ENCODE measurements around the gene FOXD2.

The FOXD2 gene

GRCh38 chr1:47402591-47402990 is 35.3 kb upstream of the FOXD2 start:
- TF ChIP-seq FOXP2 (optimal IDR thresholded peaks at IDR 0.05; ENCODE audit: borderline replicate concordance, extremely low read depth, extremely low read length, insufficient read depth) (no peak), REST (IDR thresholded peaks at IDR 0.05; ENCODE audit: insufficient read depth in 1 of 2, low read depth in 2 of 2, low read length in 2 of 2) (no peak), TAF1 (IDR thresholded peaks at IDR 0.05; ENCODE audit: borderline replicate concordance, insufficient read depth, low read length) (no peak), POLR2AphosphoS5 (IDR thresholded peaks at IDR 0.05; ENCODE audit: low read depth, low read length) (no peak), SIN3A (IDR thresholded peaks at IDR 0.05; ENCODE audit: borderline replicate concordance, insufficient read depth, low read length) (no peak)

- no peak for TF ChIP-seq SIN3A (IDR thresholded peaks at IDR 0.05; ENCODE audit: borderline replicate concordance, insufficient read depth, low read length)
- TF ChIP-seq TAF1 (IDR thresholded peaks at IDR 0.05; ENCODE audit: borderline replicate concordance, insufficient read depth, low read length), result no peak
- TF ChIP-seq REST (IDR thresholded peaks at IDR 0.05; ENCODE audit: insufficient read depth in 1 of 2, low read depth in 2 of 2, low read length in 2 of 2), result no peak
- no peak for TF ChIP-seq FOXP2 (optimal IDR thresholded peaks at IDR 0.05; ENCODE audit: borderline replicate concordance, extremely low read depth, extremely low read length, insufficient read depth)
- TF ChIP-seq POLR2AphosphoS5 (IDR thresholded peaks at IDR 0.05; ENCODE audit: low read depth, low read length), result no peak
Measured at GRCh38 chr1:47403321-47403910, 34.4 kb upstream of the FOXD2 start.

- TF ChIP-seq POLR2AphosphoS5 (IDR thresholded peaks at IDR 0.05; ENCODE audit: low read depth, low read length), result no peak
- no peak for TF ChIP-seq TAF1 (IDR thresholded peaks at IDR 0.05; ENCODE audit: borderline replicate concordance, insufficient read depth, low read length)
- TF ChIP-seq REST (IDR thresholded peaks at IDR 0.05; ENCODE audit: insufficient read depth in 1 of 2, low read depth in 2 of 2, low read length in 2 of 2), result no peak
- TF ChIP-seq SIN3A (IDR thresholded peaks at IDR 0.05; ENCODE audit: borderline replicate concordance, insufficient read depth, low read length), result no peak
Measured at GRCh38 chr1:47405697-47406096, 32.1 kb upstream of the FOXD2 start.

- TF ChIP-seq FOXP2 (optimal IDR thresholded peaks at IDR 0.05; ENCODE audit: borderline replicate concordance, extremely low read depth, extremely low read length, insufficient read depth), result no peak
- TF ChIP-seq SIN3A (IDR thresholded peaks at IDR 0.05; ENCODE audit: borderline replicate concordance, insufficient read depth, low read length), result no peak
- TF ChIP-seq POLR2AphosphoS5 (IDR thresholded peaks at IDR 0.05; ENCODE audit: low read depth, low read length), result no peak
- TF ChIP-seq REST (IDR thresholded peaks at IDR 0.05; ENCODE audit: insufficient read depth in 1 of 2, low read depth in 2 of 2, low read length in 2 of 2), result no peak
- TF ChIP-seq TAF1 (IDR thresholded peaks at IDR 0.05; ENCODE audit: borderline replicate concordance, insufficient read depth, low read length), result no peak
Measured at GRCh38 chr1:47406966-47407365, 30.9 kb upstream of the FOXD2 start.

GRCh38 chr1:47407481-47407880 is 30.4 kb upstream of the FOXD2 start:
- TF ChIP-seq REST (IDR thresholded peaks at IDR 0.05; ENCODE audit: insufficient read depth in 1 of 2, low read depth in 2 of 2, low read length in 2 of 2), result no peak
- no peak for TF ChIP-seq SIN3A (IDR thresholded peaks at IDR 0.05; ENCODE audit: borderline replicate concordance, insufficient read depth, low read length)
- TF ChIP-seq FOXP2 (optimal IDR thresholded peaks at IDR 0.05; ENCODE audit: borderline replicate concordance, extremely low read depth, extremely low read length, insufficient read depth), result no peak
- no peak for TF ChIP-seq TAF1 (IDR thresholded peaks at IDR 0.05; ENCODE audit: borderline replicate concordance, insufficient read depth, low read length)
- no peak for TF ChIP-seq POLR2AphosphoS5 (IDR thresholded peaks at IDR 0.05; ENCODE audit: low read depth, low read length)

All from PFSK-1 (cell line).